GM18868 (cell line): ENCODE results near the gene MAT2B.

Source experiments
- ATAC-seq: cut with Tn5 transposase; IDR thresholded peaks from one replicate; pipeline ENCODE4 v1.9.1; 2021; ENCODE audit warnings: mild to moderate bottlenecking, moderate library complexity; ENCODE audit not compliant: unreplicated experiment

MAT2B gene

GRCh38 chr5:163505368-163506094 is at the start of gene MAT2B:
TSS of gene MAT2B (plus strand) at chr5:163505619. CDS start at chr5:163505687, 68 bp downstream.
- ATAC-seq = peak; percentile 84

- no peak for ATAC-seq
Observed at GRCh38 chr5:163456029-163456589, 49.3 kb upstream of the MAT2B start.

GRCh38 chr5:163456840-163457239 is 48.6 kb upstream of the MAT2B start:
- ATAC-seq = no peak

- no peak for ATAC-seq
Observed at GRCh38 chr5:163458778-163459385, 46.5 kb upstream of the MAT2B start.

- peak; percentile 0 for ATAC-seq
Observed at GRCh38 chr5:163459462-163459818, 46.0 kb upstream of the MAT2B start.

- peak; percentile 76 for ATAC-seq
Observed at GRCh38 chr5:163459819-163460561, 45.4 kb upstream of the MAT2B start, which contains the start of gene NUDCD2. TSS of gene NUDCD2 (minus strand) at chr5:163460102. CDS start at chr5:163460050, 52 bp downstream.

- no peak for ATAC-seq
Observed at GRCh38 chr5:163460562-163461171, 44.8 kb upstream of the MAT2B start, which contains the start of gene HMMR. TSS of gene HMMR (plus strand) at chr5:163460632. CDS start at chr5:163460693, 61 bp downstream.

GRCh38 chr5:163463063-163463435 is 42.4 kb upstream of the MAT2B start:
- ATAC-seq = no peak

- ATAC-seq = no peak
Observed at GRCh38 chr5:163467682-163468081, 37.7 kb upstream of the MAT2B start.

GRCh38 chr5:163473635-163474243 is 31.7 kb upstream of the MAT2B start:
- ATAC-seq = peak; percentile 96

GRCh38 chr5:163475411-163475810 is 30.0 kb upstream of the MAT2B start:
- no peak for ATAC-seq

- ATAC-seq = no peak
Observed at GRCh38 chr5:163478126-163478981, 27.1 kb upstream of the MAT2B start.

GRCh38 chr5:163478982-163479271 is 26.5 kb upstream of the MAT2B start:
- ATAC-seq = no peak

- ATAC-seq = peak; percentile 57
Observed at GRCh38 chr5:163489055-163489744, 16.2 kb upstream of the MAT2B start.

- no peak for ATAC-seq
Observed at GRCh38 chr5:163489745-163490075, 15.7 kb upstream of the MAT2B start.

- ATAC-seq = no peak
Observed at GRCh38 chr5:163496286-163496685, 9.1 kb upstream of the MAT2B start.

GRCh38 chr5:163497315-163497714 is 8.1 kb upstream of the MAT2B start:
- ATAC-seq = peak; percentile 69

GRCh38 chr5:163498886-163499285 is 6.5 kb upstream of the MAT2B start:
- no peak for ATAC-seq

GRCh38 chr5:163502521-163502920 is 2.9 kb upstream of the MAT2B start:
- no peak for ATAC-seq
